Fibroblast of skin of right quadriceps (primary cell): ENCODE data around the gene L3MBTL4.

Experiments
- DNase-seq: peaks from one replicate; pipeline ENCODE4 v3.0.0-alpha.2; 2013

L3MBTL4 gene

GRCh38 chr18:5979176-5979888, 435.4 kb downstream of the L3MBTL4 start:
- no peak for DNase-seq

DNA sequence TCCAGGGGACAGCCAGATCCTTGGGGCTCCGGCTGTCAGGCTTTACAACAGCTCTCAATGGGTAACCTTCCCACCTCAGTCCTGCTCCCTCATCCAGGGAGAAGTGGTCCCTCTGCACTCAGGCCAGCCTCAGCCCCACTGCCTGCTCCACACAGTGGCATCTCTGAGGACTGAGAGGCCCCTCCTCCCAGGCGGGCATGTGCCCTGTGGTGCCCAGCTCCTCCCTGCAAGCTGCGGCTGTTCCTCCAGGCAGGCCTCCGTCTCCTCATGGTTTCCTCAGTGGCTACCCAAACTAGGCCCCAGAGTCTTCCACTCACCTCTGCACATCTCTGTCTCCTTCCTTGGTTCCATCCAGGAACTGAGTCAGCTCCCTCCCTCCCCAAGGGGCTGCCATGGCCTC, 437.7 kb downstream of the L3MBTL4 start:
- DNase-seq: no peak

DNA sequence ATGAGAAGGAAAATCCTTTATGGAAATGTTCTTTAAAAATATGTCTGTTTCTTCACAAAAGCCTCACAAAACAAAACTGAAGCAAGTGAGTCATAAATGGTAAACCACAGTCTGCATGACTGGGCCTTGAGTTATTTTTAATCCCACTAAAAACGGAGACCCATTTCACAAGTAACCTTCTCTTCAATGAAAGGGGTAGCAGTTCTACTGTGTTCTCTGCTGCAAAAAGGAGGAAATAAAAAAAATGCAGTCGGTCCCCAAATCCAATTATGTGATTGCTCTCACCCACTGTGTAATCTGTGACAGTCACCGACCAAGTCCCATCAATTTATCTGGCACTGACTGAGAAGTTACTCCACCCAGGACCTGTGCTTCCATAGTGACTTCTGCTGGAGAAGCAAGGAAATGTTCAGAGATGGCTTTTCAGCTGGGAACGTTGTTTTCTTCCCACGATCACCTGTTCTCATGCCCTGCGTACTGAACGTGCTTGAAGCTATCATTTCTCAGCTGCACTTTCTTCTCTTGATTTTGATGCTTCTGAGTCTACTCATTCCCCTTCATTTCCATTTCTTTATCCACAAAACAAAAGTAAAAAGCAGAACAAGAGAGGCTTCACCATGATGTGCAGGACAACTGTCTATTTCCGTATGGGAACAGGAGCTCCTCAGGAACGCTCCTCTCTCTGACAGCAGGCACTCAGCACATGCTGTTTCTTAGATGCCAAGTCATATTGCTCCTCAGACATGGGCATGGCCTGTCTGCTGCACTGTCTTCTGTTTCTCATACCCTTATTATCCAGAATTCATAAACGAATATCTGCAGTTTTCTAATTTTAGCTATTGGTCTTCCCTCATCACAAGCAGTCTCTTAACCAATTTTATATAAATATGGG, 439.4 kb downstream of the L3MBTL4 start:
- DNase-seq: peak; percentile 81

DNA sequence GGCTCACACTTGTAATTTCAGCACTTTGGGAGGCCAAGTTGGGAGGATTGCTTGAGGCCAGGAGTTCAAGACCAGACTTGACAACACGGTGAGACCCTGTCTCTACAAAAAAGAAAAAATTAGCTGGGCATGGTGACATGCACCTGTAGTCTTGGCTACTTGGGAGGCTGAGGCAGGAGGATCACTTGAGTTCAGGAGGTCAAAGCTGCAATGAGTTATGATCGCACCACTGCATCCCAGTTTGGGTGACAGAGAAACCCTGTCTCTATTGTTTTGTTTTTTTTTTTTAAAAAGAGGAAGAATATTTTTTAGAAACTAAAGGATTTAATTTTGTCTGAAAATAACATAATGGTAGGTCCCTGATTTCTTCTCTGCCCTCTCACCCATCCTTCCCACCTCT, 440.0 kb downstream of the L3MBTL4 start:
- no peak for DNase-seq

- no peak for DNase-seq
Measured at GRCh38 chr18:5973099-5973498, 441.6 kb downstream of the L3MBTL4 start.

- no peak for DNase-seq
Measured at GRCh38 chr18:5972298-5972697, 442.4 kb downstream of the L3MBTL4 start.

DNA sequence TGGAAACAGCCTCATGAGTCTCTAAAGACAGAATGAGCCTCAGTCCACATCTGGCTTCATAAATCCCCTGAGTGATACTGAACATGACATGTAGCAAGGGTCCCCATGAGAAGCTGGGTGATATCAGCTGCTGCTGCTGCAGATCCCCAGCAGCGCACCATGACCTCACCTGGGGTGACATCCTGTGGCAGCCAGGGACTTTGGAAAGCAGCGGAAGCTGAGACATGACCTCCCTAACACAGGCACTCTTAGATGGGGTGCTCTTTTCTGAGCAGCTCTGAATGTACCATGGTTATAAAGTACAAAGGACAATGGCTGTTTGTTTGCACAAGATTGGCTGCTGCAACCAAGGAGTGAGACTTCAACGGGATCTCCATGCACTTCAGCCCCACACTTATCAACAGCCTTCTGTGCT, 444.7 kb downstream of the L3MBTL4 start:
- no peak for DNase-seq

DNA sequence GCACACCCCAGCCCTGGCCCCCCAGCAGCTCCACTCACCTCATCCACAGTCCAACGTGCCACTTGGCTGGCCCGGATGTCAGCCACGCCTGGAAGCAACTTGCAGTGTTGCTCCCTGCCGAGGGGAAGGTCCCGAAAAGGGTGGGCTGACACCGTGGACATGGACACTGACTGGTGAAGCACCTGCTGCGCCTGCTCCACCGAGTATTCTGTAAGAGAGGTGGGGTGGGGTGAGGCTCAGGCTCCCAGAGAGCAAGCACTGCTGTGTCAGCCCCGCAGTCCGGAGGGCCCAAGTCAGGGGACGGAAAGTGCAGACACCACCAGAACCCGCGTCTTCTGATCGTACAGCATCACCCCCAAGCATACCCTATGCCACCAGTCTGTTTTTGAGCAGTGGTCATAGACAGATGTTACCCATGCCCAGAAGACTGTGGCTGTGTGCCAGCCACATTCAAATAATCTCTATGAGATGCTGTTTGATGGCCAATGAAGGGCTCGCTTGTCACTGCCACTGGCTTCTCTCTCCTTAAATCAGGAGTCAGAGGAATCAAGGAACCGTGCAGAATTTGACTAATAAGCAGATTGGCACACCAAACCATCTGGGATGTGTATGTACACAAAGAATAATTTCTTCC, 445.2 kb downstream of the L3MBTL4 start:
- DNase-seq: no peak

- no peak for DNase-seq
Measured at GRCh38 chr18:5967666-5968065, 447.0 kb downstream of the L3MBTL4 start.

GRCh38 chr18:5967007-5967406, 447.7 kb downstream of the L3MBTL4 start:
- no peak for DNase-seq

GRCh38 chr18:5966514-5966913, 448.2 kb downstream of the L3MBTL4 start:
- no peak for DNase-seq

DNA sequence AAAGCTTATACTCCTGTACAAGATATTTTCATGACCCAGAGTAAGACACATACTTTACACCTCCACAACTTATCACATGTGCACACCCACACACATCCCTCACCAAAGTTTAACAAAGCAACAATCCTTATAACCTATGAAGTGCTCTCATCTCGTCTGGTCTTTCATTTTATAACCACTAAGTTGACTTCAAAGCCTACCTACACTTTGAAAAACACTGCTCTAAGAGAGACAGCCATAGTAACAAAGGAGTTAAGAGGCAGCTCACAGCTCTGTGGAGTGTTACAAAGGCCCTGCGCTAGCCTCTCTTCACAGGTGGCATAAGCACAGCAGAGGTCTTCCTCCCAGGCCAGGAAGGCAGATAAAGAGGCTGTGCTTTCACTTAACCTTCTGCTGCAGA, 449.7 kb downstream of the L3MBTL4 start:
- no peak for DNase-seq

DNA sequence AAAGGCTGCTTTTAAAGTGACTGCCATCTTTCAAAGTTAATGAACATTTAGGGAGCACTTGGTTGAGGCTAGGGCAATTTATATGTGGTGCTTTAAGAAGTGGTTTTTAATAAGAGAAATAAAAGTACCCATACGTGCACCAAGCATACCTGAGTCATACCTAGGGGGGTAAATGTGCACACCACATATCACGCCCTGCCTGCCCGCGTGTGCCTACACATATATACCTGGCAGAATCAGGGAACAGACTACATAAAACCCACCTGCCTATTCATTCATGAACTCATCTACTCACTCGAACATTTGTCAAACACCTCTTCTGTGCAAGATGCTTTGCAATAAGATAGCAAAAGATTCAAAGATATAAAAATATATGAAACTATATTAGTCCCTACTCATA, 450.1 kb downstream of the L3MBTL4 start:
- no peak for DNase-seq

DNA sequence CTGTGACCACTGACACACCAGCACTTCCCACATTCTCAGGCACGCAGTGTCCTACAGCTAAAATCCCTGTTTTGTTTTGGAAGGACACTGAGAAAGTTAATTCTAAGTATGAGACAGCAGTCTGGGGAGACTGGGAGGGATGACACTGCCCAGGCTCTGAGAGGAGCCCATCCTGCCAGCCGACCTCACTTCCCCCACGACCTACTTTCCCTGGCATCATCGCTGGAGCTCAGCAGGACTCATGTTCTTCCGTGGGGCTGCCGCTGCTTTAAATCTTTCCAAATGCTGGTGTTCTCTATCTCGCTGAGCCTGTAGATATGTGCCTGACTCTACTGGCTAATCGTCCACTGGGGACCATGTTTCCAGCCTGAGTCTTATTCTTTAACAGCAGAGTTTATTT, 450.6 kb downstream of the L3MBTL4 start:
- DNase-seq: no peak

DNA sequence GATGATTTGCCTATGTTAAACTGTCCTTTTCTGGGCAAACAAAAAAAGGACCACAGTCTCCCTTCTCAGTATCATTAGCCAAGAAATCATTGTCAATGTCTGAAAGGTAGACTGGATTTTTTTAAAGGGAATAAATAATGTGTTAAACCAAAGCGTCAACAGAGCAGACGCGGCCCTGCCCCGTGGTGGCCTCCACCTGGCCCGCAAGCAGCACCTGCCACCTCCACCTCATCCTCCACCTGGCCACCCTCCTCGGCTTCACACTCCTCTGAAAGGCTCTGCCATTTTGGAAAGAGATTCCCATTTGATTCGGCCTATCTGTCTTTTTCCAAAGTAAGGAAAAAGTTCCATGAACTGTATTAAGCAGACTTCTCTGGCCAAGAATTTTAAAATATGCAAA, 451.4 kb downstream of the L3MBTL4 start:
- no peak for DNase-seq

DNA sequence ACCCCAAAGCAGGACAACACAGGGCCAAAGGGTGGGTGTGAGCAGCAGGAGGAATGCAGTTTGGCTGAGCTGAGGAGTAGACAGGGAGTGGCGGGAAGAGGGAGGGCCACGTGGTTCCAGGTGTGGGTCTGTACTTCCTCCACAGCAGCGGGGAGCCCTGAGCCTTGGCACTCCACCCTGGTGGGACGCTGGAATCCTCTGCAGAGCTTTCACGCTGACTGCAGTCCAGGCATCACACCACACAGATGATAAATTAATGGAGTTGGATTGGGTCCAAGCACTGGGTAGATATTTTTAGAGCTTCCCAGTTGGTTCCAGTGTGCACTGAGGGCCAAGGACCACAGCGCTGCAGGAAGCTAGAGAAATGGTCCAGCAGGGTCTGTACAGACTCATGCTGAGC, 452.3 kb downstream of the L3MBTL4 start:
- no peak for DNase-seq

- no peak for DNase-seq
Measured at GRCh38 chr18:5961828-5962150, 452.9 kb downstream of the L3MBTL4 start.

GRCh38 chr18:5961097-5961827, 453.4 kb downstream of the L3MBTL4 start:
- DNase-seq: no peak

GRCh38 chr18:5958822-5959221, 455.9 kb downstream of the L3MBTL4 start:
- no peak for DNase-seq

DNA sequence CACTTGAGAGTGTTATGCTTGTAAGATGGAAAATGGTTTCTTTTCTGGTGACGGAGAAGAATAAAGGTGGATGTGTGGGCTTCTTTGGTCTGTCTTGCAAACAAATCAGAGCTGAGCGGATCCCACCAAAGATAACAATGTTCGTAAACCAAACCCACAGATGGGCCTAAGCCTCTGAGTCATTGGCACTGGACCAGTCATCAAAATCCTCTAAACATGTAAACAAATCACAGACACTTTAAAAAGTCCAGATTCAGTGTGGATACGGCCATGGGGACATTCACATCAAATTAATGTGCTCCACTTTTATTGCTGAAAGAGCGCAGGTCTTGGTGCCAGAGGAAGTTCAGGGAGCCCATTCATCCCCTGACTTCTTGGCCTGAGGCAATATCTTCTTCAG, 458.9 kb downstream of the L3MBTL4 start:
- DNase-seq: no peak

DNA sequence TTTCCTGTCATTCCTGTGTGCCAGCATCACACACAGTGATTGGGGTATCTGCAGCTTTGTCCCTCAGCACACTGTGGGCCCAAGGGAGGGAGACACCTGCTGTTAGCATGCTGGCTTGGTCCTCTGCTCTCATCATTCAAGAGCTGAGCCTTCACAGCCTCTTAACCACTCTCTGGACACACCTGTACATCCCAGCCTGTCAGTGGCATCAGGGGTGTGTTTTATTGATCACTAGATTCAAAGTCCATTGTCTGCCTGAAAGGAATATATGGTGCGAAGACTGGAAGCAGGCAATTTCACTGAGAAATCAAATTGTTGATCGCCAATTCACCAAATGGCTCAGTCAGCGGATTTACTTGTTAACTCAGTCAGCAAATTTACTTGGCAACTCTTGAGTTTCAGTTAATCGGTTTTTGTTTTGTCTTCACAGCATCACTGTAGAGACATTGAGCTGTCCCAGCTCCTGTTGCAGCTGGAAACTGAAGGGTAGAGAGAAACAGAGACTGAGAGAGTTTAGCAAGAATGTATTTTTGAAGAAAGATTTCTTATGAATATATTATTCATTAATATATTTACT, 463.1 kb downstream of the L3MBTL4 start:
- no peak for DNase-seq

DNA sequence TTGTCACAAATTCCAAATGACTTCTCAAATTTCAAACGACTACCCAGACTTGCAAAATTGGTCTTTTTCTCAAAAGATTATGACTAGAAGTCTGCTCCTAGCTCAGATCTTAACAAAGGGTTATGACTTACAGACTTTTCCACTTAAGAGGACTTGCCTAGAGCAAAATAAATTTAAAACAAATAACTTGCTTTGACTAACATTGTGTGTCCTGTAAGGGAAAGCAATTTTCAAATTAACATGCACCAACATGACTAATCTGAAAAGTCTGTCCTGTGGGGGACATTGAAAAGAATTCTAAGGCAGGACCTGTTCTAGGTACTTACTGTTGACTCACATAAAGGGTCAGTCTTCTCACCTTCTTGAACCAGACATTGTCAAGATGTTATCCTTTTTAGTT, 465.9 kb downstream of the L3MBTL4 start:
- DNase-seq: no peak

DNA sequence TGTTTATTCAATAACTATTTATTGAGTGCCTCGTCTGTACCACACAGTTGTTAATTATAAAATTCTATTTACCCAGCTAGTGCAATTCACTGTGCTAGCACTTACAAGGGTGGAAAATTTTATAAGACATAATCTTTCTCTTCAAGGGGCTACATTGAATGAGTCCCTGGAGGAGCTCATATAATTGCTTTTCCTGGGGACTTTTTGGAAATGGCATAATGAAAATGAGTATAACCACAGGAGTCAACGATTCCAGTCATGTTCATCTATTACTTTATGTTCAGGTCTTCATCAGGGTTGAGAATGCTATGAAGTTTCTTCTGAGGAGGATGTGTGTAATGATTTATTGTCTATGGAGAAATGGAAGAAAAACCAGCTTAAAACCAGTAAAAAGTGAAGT, 466.5 kb downstream of the L3MBTL4 start:
- DNase-seq: no peak
